Amniotic stem cell (primary cell): Measurements from ENCODE around the gene SMCO1.
"Not testable (repeated sequence)": the region's sequence is repeated elsewhere in the genome, so short reads cannot be mapped to it uniquely, and the experiment has no call there.

Source experiments
- DNase-seq: peaks from one replicate; lab custom pipeline; 2025; lab: John Stamatoyannopoulos, UW

SMCO1 gene

DNA sequence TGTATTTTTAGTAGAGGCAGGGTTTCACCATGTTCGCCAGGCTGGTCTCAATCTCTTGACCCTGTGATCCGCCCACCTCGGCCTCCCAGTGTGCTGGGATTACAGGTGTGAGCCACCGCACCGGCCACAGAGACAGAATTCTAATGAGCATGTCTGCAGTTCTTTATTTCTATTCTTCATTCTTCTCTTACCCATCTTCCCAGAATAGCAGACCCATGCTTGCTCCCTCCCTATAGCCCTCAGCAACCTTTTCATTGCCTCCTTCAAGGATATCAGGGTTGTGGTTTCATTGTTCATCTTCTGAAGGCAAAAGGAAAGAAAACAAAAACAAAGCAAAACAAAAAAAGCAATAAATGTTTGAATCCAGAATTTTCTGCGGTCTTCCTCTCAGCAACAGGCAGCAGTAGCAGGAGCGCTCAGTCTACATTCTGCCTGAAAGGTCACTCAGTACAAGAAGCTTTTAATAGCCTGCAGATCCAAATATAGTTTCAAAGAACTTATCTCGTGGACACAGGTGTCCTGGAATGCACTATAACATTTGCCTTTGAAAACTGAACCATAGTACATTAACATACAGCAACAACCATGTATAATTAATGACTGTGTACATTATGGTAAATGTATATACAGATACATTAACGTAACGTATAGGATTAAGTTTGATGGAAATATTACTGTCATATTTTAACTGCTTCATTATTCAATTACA, at the start of gene SMCO1:
Gene SMCO1, minus strand, starts transcription at position 434 of the 709 bp plus-strand sequence. Its CDS starts 137 bp downstream, at position 297.
- DNase-seq = no peak

DNA sequence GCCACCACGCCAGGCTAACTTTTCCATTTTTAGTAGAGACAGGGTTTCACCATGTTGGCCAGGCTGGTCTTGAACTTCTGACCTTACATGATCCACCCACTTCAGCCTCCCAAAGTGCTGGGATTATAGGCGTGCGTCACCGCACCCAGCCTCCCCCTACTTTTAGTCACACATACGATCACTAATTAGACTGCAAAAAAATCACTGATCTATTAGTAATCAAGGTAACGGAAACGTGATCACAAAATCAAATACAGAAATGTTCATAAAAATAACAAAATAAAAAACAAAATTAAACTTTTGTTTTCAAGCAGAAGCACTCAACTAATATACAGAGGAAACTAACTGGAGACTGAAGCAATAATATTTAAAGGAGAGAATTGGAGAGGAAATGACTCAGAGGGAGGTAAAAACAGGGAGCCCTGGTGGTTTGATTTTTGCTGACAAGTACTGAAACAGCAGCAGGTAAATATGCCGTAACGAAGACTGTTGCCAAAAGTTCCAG, 48.6 kb upstream of the SMCO1 start:
- no peak for DNase-seq

DNA sequence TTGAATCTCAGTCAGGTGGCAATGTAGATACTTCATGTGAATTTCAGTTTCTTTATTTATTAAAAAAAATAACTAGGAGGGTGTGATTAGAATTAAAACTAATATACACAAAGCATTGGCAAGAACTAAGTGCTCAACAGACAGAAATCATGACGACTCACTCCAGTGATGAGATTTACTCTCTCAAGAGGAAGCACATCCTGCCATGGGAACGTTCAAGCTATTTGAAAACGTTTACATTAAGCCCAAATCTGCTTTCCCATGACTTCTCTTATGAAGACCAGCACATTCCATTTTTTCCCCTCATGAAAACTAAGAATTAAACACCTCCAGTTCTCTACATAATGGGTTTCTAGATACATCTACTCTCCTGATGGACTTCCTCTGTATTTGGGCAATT, 44.7 kb upstream of the SMCO1 start:
- DNase-seq = no peak

DNA sequence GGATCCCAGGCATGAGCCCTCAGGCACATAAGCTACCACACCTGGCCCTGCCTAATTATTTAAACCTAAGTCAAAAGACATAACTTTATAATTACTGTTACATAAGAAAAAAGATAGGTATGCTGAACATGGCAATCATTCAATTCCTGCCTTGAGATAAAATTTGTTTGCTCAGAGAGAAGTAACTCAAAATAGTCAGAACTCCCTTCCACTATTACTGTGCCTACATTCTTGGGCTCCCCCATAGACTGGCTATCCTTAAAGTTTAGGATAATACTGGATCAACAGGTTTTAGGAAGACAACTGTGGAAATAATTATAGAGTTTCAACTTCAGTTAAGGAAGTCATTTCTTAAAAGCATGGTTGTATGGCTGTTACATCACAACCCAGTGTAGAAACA, 43.3 kb upstream of the SMCO1 start:
- DNase-seq = no peak

DNA sequence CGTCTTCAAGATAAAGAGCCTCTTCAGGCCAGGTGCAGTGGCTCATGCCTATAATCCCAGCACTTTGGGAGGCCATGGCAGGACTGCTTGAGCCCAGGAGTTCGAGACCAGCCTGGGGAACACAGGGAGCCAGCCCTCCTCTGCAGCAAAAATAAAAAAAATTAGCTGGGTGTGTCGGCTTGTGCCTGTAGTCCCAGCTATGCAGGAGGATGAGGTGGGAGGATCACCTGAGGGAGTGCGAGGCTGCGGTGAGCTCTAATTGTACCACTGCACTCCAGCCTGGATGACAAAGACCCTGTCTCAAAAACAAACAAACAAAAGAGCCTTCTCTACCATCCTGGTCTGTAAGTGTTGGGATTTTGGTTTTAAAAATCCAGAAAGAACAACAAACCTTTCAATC, 42.1 kb upstream of the SMCO1 start:
- no peak for DNase-seq

DNA sequence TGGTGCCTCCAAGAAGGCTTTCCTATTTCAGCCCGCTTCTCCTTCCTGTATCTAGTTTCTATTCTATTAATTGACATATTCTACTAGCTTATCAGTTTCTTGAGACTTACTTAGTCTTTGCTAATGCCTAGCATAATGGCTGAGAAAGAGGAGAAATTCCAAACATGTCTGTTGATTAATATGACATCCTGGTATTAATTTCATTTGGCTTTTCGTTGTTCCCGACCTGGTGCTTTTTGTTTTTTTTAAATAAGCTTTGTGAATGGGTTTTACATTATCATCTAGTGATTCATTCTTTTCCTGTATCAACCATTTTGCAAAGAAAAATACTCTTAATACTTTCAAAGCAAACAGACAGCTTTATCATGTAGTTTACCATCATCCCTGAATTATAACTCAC, 40.1 kb upstream of the SMCO1 start:
- no peak for DNase-seq

GRCh38 chr3:196554205-196554604, 39.1 kb upstream of the SMCO1 start:
- no peak for DNase-seq

- DNase-seq = no peak
Observed at GRCh38 chr3:196553551-196553950, 38.4 kb upstream of the SMCO1 start.

DNA sequence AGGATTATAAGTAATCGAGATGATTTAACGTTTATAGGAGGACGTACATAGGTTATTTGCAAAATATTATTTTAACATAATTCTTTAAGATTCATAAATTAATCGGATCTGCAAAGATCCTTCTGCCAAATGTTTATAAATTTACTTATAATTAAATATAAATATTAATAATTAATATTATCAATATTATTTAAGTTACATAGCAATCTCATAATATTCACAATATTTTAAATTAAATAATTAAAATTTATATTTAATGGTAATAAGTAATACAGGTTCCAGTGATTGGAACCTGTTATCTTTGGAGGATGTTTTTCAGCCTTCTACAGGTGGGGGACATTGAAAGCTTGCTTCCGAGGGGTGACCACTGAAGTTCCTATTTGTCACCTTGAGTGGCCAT, 37.1 kb upstream of the SMCO1 start:
- DNase-seq = no peak

DNA sequence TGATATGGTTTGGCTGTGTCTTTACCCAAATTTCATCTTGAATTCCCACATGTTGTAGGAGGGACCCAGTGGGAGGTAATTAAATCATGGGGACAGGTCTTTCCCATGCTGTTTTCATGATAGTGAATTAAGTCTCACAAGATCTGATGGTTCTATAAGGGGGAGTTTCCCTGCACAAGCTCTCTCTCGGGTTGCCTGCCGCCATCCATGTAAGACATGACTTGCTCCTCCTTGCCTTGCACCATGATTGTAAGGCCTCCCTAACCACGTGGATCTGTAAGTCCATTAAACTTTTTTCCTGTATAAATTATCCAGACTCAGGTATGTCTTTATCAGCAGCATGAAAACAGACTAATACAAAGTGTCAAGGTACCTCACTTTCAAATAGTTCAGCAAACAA, 35.0 kb upstream of the SMCO1 start:
- not testable (repeated sequence) for DNase-seq

- not testable (repeated sequence) for DNase-seq
Observed at GRCh38 chr3:196549312-196549711, 34.2 kb upstream of the SMCO1 start.

DNA sequence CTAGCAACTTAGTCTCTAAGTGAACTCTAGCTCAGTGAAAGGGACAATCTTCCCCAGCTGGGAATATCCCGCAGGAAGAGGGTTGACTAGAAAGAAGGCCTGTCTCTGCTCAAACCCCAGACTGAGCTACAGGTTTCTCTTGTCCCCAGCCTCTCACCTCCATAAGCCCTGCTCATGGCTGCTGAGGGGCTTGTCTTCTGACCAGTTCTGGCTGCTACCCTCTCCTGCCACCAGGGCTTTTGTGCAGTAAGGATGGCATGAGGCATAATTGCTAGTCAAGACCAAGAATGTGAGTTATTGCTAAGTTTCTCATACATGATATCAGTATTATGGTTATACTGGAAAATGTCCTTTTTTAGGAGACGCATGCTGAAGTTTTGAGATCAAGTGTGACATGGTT, 31.9 kb upstream of the SMCO1 start:
- no peak for DNase-seq

DNA sequence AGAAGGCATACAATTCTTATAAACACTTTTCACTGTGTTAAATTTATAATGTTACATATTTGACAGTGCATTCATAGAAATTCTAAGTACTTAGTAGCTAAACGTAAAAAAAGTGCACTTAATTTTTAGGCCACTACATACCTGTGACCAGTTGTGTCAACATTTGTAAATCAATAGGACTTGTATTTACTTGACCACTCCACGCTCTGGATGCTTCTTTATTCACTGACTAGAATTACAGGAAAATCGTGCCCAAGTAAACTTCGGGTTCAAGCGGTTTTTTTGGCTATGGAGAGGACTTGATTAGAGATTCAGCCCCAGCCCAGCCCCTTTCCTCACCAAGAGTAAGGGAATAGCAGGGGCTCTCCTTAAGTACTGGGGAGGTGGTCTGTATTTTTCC, 31.4 kb upstream of the SMCO1 start:
- DNase-seq = no peak

DNA sequence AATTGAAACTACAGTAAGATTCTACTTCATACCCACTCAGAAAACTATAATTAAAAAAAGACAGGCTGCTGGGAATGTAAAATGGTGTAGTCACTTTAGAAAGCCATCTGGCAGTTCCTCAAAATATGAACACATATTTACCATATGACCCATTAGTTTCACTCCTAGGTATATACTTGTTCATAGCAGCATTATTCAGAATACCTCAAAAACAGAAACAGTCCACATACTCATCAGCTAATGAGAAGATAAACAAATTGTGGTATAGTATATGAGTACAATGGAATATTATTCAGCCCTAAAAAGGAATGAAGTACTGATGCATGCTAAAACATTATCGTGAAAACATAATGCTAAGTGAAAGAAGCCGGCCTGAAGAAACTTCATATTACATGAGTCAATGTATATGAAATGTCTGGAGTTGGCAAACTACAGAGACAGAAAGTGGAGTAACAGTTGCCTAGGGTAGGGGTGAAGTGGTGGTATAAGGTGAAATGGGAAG, 29.4 kb upstream of the SMCO1 start:
- DNase-seq = no peak

DNA sequence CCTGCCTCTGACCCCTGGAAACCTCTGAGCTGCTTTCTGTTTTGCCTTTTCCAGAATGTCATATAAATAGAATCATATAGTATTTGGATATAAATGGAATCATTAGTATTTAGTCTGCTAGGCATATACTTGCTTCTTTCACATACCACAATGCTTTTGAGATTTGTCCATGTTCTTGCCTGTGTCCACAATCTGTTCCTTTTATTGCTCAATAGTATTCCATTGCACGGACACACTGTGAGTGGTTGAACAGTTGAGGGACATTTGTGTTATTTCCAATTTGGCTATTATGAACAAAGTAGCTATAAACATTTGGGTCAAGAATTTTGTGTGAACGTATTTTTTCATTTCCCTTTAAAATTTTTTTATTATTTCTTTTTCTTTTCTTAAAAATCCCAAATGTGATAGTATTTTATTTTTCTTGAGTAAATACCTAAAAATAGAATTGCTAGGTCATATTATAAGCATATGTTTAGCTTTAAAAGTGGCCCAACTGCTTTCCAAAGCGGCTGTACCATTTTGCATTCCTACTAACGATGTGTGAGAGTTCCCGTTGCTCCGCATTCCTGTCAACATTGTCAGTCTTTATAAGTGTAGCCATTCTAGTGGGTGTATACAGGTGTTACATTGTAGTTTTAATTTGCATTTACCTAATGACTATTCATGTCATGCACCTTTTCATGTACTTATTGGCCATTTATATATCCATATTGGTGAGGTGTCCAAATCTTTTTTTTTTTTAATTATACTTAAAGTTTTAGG, 26.7 kb upstream of the SMCO1 start:
- no peak for DNase-seq

- no peak for DNase-seq
Observed at GRCh38 chr3:196537319-196537984, 22.3 kb upstream of the SMCO1 start.

DNA sequence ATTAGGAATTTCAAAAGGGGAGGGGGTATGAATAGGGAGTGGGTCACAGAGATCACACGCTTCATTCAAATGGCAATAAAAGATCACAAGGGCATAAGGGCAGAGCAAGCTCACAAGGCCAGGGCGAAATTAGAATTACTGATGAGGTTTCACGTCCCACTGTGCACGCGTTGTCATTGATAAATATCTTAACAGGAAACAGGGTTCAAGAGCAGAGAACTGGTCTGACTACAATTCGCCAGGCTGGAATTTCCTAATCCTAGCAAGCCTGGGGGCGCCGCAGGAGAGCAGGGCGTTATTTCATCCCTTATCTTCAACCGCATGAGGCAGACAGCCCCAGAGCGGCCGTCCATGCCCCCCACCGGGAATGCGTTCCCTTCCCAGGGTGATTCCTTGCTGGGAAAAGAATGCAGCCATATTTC, 18.1 kb upstream of the SMCO1 start:
- no peak for DNase-seq

DNA sequence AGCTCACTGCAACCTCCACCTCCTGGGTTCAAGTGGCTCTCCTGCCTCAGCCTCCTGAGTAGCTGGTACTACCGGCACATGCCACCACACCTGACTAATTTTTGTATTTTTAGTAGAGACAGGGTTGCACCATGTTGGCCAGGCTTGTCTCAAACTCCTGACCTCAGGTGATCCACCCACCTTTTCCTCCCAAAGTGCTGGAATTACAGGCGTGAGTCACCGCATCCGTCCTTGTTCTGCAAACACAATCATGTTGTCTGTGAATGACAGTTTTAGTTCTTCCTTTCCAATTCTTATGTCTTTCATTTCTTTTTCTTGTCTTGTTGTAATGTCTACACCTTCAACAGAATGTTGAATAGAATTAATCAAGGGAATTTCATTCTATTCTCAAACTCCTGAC, 16.3 kb upstream of the SMCO1 start:
- no peak for DNase-seq

GRCh38 chr3:196528639-196529233, 13.6 kb upstream of the SMCO1 start:
- no peak for DNase-seq

DNA sequence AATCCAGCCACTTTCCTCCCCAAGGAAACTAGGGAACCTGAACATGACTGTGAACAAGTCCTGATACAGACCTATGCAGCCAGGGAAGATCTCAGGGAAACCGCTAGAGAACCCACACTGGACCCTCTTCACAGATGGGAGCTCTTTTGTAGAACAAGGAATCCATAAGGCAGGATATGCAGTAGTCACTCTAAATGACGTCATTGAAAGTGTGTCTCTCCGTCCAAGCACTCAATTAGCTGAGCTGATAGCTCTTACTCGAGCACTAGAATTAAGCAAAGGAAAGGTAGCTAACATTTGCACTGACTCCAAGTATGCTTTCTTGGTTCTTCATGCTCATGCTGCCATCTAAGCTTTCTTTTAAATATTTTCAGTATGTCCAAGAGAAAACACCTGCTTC, 10.0 kb upstream of the SMCO1 start:
- DNase-seq = no peak

DNA sequence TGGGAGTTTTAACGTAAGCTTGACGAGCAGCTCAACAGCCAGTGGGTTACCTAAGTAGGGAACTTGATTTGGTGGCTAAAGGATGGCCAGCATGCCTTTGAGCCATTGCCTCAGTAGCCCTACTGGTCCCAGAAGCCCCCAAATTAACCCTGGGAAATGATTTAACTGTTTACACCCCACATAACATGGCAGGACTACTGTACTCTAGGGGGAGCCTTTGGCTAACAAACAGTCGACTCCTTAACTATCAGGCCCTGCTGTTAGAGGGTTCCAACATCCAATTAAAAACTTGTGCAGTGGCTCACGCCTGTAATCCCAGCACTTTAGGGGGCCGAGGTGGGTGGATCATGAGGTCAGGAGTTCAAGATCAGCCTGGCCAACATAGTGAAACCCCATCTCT, 9.4 kb upstream of the SMCO1 start:
- DNase-seq = no peak

GRCh38 chr3:196523841-196524240, 8.7 kb upstream of the SMCO1 start:
- no peak for DNase-seq
